Fibroblast of lung (primary cell): ENCODE measurements around the gene GTF3C2. TPM values are rescaled to one million over a fixed set of nuclear protein-coding genes. Genes with fewer than 3 reads are reported as not detected.

Experiments used
- DNase-seq, 2 donors: peaks; one replicate each; pipeline versions ENCODE4 v3.0.0 to v3.0.0-alpha.2; 2010; ENCODE audit warnings: low read depth in 2 of 2
- H2AFZ ChIP-seq: 2 replicates; pipeline ENCODE4 v1.5.1; 2012; ENCODE audit warnings: low read length, control low read depth, inconsistent platforms
- H3K27ac ChIP-seq: 2 replicates; pipeline ENCODE4 v1.5.1; 2011; ENCODE audit warnings: low read length, control low read depth; ENCODE audit not compliant: insufficient read depth
- H3K27me3 ChIP-seq: 2 replicates; pipeline ENCODE4 v1.5.1; 2011; ENCODE audit warnings: mild to moderate bottlenecking, low read length; ENCODE audit not compliant: control insufficient read depth, insufficient read depth
- H3K36me3 ChIP-seq: 2 replicates; pipeline ENCODE4 v1.5.1; 2011; ENCODE audit warnings: low read length; ENCODE audit not compliant: control insufficient read depth, insufficient read depth
- H3K4me1 ChIP-seq: 2 replicates; pipeline ENCODE4 v1.5.1; 2011; ENCODE audit warnings: low read length; ENCODE audit not compliant: control insufficient read depth, insufficient read depth; ENCODE audit errors: extremely low read depth
- H3K4me2 ChIP-seq: 2 replicates; pipeline ENCODE4 v1.5.1; 2011; ENCODE audit warnings: low read length, control low read depth; ENCODE audit not compliant: insufficient read depth; ENCODE audit errors: extremely low read depth
- H3K4me3 ChIP-seq, 4 experiments: fragments of 200-600 bp in 1 of 4; sonication (generic) in 1 of 4; replicated peaks in 1 of 4; 2 replicates each; pipeline ENCODE4 v1.5.1; 2011 to 2016; ENCODE audit warnings: low read length in 4 of 4, low read depth in 3 of 4, mild to moderate bottlenecking in 3 of 4, control low read depth in 2 of 4, inconsistent platforms in 1 of 4, mixed read lengths in 1 of 4; ENCODE audit not compliant: insufficient read depth in 1 of 4; ENCODE audit errors: control extremely low read depth in 1 of 4
- H3K79me2 ChIP-seq: 2 replicates; pipeline ENCODE4 v1.5.1; 2012; ENCODE audit warnings: mild to moderate bottlenecking, low read length, inconsistent platforms; ENCODE audit not compliant: control insufficient read depth, insufficient read depth
- H3K9ac ChIP-seq: 2 replicates; pipeline ENCODE4 v1.5.1; 2011; ENCODE audit warnings: mild to moderate bottlenecking, low read length, control low read depth; ENCODE audit not compliant: insufficient read depth
- H3K9me3 ChIP-seq: 2 replicates; pipeline ENCODE4 v1.5.1; 2012; ENCODE audit warnings: low read depth, low read length; ENCODE audit not compliant: control insufficient read depth, insufficient read depth
- H4K20me1 ChIP-seq: 2 replicates; pipeline ENCODE4 v1.5.1; 2011; ENCODE audit warnings: low read length; ENCODE audit not compliant: control insufficient read depth, insufficient read depth; ENCODE audit errors: extremely low read depth
- CTCF ChIP-seq, 2 donors: IDR thresholded peaks in 1 of 2; conservative IDR thresholded peaks in 1 of 2; 1 replicate in 1 of 2; 2 replicates in 1 of 2; pipeline ENCODE4 v1.5.1; 2011 to 2012; ENCODE audit warnings: low read length in 2 of 2, control low read depth in 1 of 2, inconsistent platforms in 1 of 2, low read depth in 1 of 2, mild to moderate bottlenecking in 1 of 2
- EZH2 ChIP-seq: IDR thresholded peaks from 2 replicates; pipeline ENCODE4 v1.5.1; 2012; ENCODE audit warnings: low read length, control low read depth, mild to moderate bottlenecking; ENCODE audit errors: missing control alignments
- polyA plus RNA-seq, 2 donors: library from polyadenylated mRNA; depleted of rRNA in 1 of 2; stranded (reverse) in 1 of 2; unstranded in 1 of 2; fragments of >200 nt; gene quantifications; 2 replicates each; pipeline ENCODE4 v1.2.1, GENCODE V29; 2011 to 2012; ENCODE audit warnings: missing spikeins in 1 of 2
- total RNA-seq: library from RNA; depleted of rRNA; stranded (reverse); fragments of >200 nt; gene quantifications from 2 replicates; pipeline ENCODE4 v1.2.1, GENCODE V29; 2014

The GTF3C2 gene
- total and polyA plus RNA-seq, 2 donors (not counting 1 experiment from before 2014, with no cell fraction given) = 19.2 to 30.2 TPM

- Histone ChIP-seq H3K4me3 (no peak overlapping the region), H3K27ac (no peak overlapping the region), H3K79me2 (no peaks in the 10 kb centered on the region), H2AFZ (no peak overlapping the region), H3K4me1 (peaks cover 10% of the 10 kb centered on the region), H3K27me3 (no peaks in the 10 kb centered on the region), H3K9me3 (no peaks in the 10 kb centered on the region), H4K20me1 (no peaks in the 10 kb centered on the region), H3K9ac (no peak overlapping the region), H3K36me3 (peaks cover 2% of the 10 kb centered on the region), H3K4me2 (no peak overlapping the region)
- TF ChIP-seq EZH2 (no peak), CTCF (conservative IDR thresholded peaks at IDR 0.05 in 1 of 2, IDR thresholded peaks at IDR 0.05 in 1 of 2; ENCODE audit: low read depth in 1 of 2, low read length in 2 of 2) (no peak)
- no peak for DNase-seq
Measured at GRCh38 chr2:27316655-27317412, 39.7 kb downstream of the GTF3C2 start.

- Histone ChIP-seq H3K36me3 (peaks cover 2% of the 10 kb centered on the region), H3K4me1 (no peaks in the 10 kb centered on the region), H3K4me3 (no peak overlapping the region), H3K27ac (no peak overlapping the region), H3K79me2 (no peaks in the 10 kb centered on the region), H3K9me3 (no peaks in the 10 kb centered on the region), H3K4me2 (no peak overlapping the region), H2AFZ (no peak overlapping the region), H3K27me3 (no peaks in the 10 kb centered on the region), H4K20me1 (no peaks in the 10 kb centered on the region), H3K9ac (no peak overlapping the region)
- DNase-seq = no peak
- no peak for TF ChIP-seq EZH2
- no peak for TF ChIP-seq CTCF (conservative IDR thresholded peaks at IDR 0.05 in 1 of 2, IDR thresholded peaks at IDR 0.05 in 1 of 2; ENCODE audit: low read depth in 1 of 2, low read length in 2 of 2)
Measured at GRCh38 chr2:27315122-27315521, 41.4 kb downstream of the GTF3C2 start.

- H3K4me3 ChIP-seq = no peak overlapping the region
- H3K4me2 ChIP-seq = no peak overlapping the region
- no peaks in the 10 kb centered on the region for H3K9me3 ChIP-seq
- no peak for TF ChIP-seq CTCF (conservative IDR thresholded peaks at IDR 0.05 in 1 of 2, IDR thresholded peaks at IDR 0.05 in 1 of 2; ENCODE audit: low read depth in 1 of 2, low read length in 2 of 2)
- TF ChIP-seq EZH2 = no peak
- H3K9ac ChIP-seq = no peak overlapping the region
- no peak for DNase-seq
- no peaks in the 10 kb centered on the region for H4K20me1 ChIP-seq
- H3K4me1 ChIP-seq = no peaks in the 10 kb centered on the region
- H3K27ac ChIP-seq = no peak overlapping the region
- H3K27me3 ChIP-seq = no peaks in the 10 kb centered on the region
- no peak overlapping the region for H2AFZ ChIP-seq
- no peaks in the 10 kb centered on the region for H3K79me2 ChIP-seq
- H3K36me3 ChIP-seq = peaks cover 2% of the 10 kb centered on the region
Measured at GRCh38 chr2:27314709-27315108, 41.9 kb downstream of the GTF3C2 start.
